H9 (cell line): ENCODE measurements around the gene CBFA2T2. TPM values are rescaled to one million over a fixed set of nuclear protein-coding genes. Genes with fewer than 3 reads are reported as not detected.

ENCODE experiments used
- DNase-seq: peaks from one replicate; pipeline ENCODE4 v3.0.0-alpha.2; 2017
- H2AFZ ChIP-seq: one replicate; pipeline ENCODE4 v1.6.1; 2013; ENCODE audit warnings: mild to moderate bottlenecking, low read length, control low read depth, moderate library complexity
- H2AK5ac ChIP-seq: 2 replicates; pipeline ENCODE4 v1.6.1; 2013; ENCODE audit warnings: low read length, control low read depth, mixed read lengths; ENCODE audit not compliant: insufficient read length
- H2BK120ac ChIP-seq: one replicate; pipeline ENCODE4 v1.6.1; 2013; ENCODE audit warnings: low read depth, mild to moderate bottlenecking, low read length, control low read depth, inconsistent platforms; ENCODE audit not compliant: poor library complexity, severe bottlenecking
- H2BK12ac ChIP-seq: 2 replicates; pipeline ENCODE4 v1.6.1; 2013; ENCODE audit warnings: low read length, control low read depth, mixed read lengths, low read depth; ENCODE audit not compliant: insufficient read length
- H2BK15ac ChIP-seq: 2 replicates; pipeline ENCODE4 v1.6.1; 2013; ENCODE audit warnings: low read depth, low read length, control low read depth
- H2BK20ac ChIP-seq: one replicate; pipeline ENCODE4 v1.6.1; 2013; ENCODE audit warnings: low read depth, mild to moderate bottlenecking, low read length, control low read depth, inconsistent platforms; ENCODE audit not compliant: poor library complexity, severe bottlenecking
- H2BK5ac ChIP-seq: 2 replicates; pipeline ENCODE4 v1.6.1; 2013; ENCODE audit warnings: low read length, control low read depth, mixed read lengths; ENCODE audit not compliant: insufficient read length
- H3K14ac ChIP-seq: 2 replicates; pipeline ENCODE4 v1.6.1; 2013; ENCODE audit warnings: low read length, control low read depth; ENCODE audit not compliant: insufficient read depth
- H3K18ac ChIP-seq: 2 replicates; pipeline ENCODE4 v1.6.1; 2013; ENCODE audit warnings: low read depth, mild to moderate bottlenecking, mixed read lengths, low read length, control low read depth; ENCODE audit not compliant: insufficient read length
- H3K23ac ChIP-seq: 2 replicates; pipeline ENCODE4 v1.6.1; 2013; ENCODE audit warnings: low read length, control low read depth, mixed read lengths, low read depth; ENCODE audit not compliant: insufficient read length
- H3K23me2 ChIP-seq: 2 replicates; pipeline ENCODE4 v1.6.1; 2013; ENCODE audit warnings: low read depth, mild to moderate bottlenecking, mixed read lengths, low read length, control low read depth; ENCODE audit not compliant: insufficient read length, poor library complexity, severe bottlenecking
- H3K27ac ChIP-seq: 2 replicates; pipeline ENCODE4 v1.5.1; 2013; ENCODE audit warnings: low read length, control low read depth, mixed read lengths, low read depth; ENCODE audit not compliant: insufficient read length
- H3K27me3 ChIP-seq: 2 replicates; pipeline ENCODE4 v1.6.1; 2013; ENCODE audit warnings: low read length, control low read depth, inconsistent platforms; ENCODE audit not compliant: insufficient read depth
- H3K4ac ChIP-seq: 2 replicates; pipeline ENCODE4 v1.6.1; 2013; ENCODE audit warnings: low read depth, mild to moderate bottlenecking, control low read depth, inconsistent platforms, low read length, moderate library complexity
- H3K4me1 ChIP-seq: 2 replicates; pipeline ENCODE4 v1.6.1; 2013; ENCODE audit warnings: low read length, control low read depth, inconsistent platforms; ENCODE audit not compliant: insufficient read depth
- H3K4me2 ChIP-seq: 2 replicates; pipeline ENCODE4 v1.6.1; 2013; ENCODE audit warnings: low read length, control low read depth, mixed read lengths; ENCODE audit not compliant: insufficient read length, insufficient read depth
- H3K56ac ChIP-seq: 2 replicates; pipeline ENCODE4 v1.6.1; 2013; ENCODE audit warnings: low read depth, mild to moderate bottlenecking, mixed read lengths, low read length, control low read depth; ENCODE audit not compliant: insufficient read length
- H3K79me1 ChIP-seq: 2 replicates; pipeline ENCODE4 v1.6.1; 2013; ENCODE audit warnings: low read depth, mild to moderate bottlenecking, moderate library complexity, low read length, control low read depth, inconsistent platforms; ENCODE audit not compliant: insufficient read depth, poor library complexity, severe bottlenecking
- H3K79me2 ChIP-seq: 2 replicates; pipeline ENCODE4 v1.6.1; 2013; ENCODE audit warnings: low read length, control low read depth, inconsistent platforms; ENCODE audit not compliant: insufficient read depth
- H3K9ac ChIP-seq: 2 replicates; pipeline ENCODE4 v1.6.1; 2013; ENCODE audit warnings: low read length, control low read depth, mixed read lengths; ENCODE audit not compliant: insufficient read length; ENCODE audit errors: extremely low read depth
- H3K9me3 ChIP-seq: one replicate; pipeline ENCODE4 v1.6.1; 2013; ENCODE audit warnings: low read depth, low read length, inconsistent platforms; ENCODE audit not compliant: control insufficient read depth
- H3T11ph ChIP-seq: one replicate; pipeline ENCODE4 v1.6.1; 2013; ENCODE audit warnings: mild to moderate bottlenecking, low read length, control low read depth, inconsistent platforms
- H4K20me1 ChIP-seq: one replicate; pipeline ENCODE4 v1.6.1; 2013; ENCODE audit not compliant: control insufficient read depth, insufficient read length, insufficient read depth
- H4K5ac ChIP-seq: 2 replicates; pipeline ENCODE4 v1.6.1; 2013; ENCODE audit warnings: low read depth, mild to moderate bottlenecking, mixed read lengths, low read length, control low read depth; ENCODE audit not compliant: insufficient read length
- H4K8ac ChIP-seq: replicated peaks from 2 replicates; pipeline ENCODE4 v1.6.1; 2013; ENCODE audit warnings: low read length, control low read depth, mixed read lengths, low read depth; ENCODE audit not compliant: insufficient read length
- H4K91ac ChIP-seq: 2 replicates; pipeline ENCODE4 v1.6.1; 2013; ENCODE audit warnings: low read depth, mild to moderate bottlenecking, moderate library complexity, mixed read lengths, low read length, control low read depth; ENCODE audit not compliant: insufficient read length
- H3K27ac Mint-ChIP-seq, 3 experiments: 2 replicates in 2 of 3; 3 replicates in 1 of 3; pipeline ENCODE4 v1.8.0; 2020 to 2021; ENCODE audit warnings: mixed read lengths in 3 of 3, mild to moderate bottlenecking in 1 of 3, moderate library complexity in 1 of 3
- H3K27me3 Mint-ChIP-seq: 2 replicates; pipeline ENCODE4 v1.8.0; 2021; ENCODE audit warnings: low read depth, mild to moderate bottlenecking, moderate library complexity, mixed read lengths
- H3K36me3 Mint-ChIP-seq, 3 experiments: 2 replicates in 2 of 3; 3 replicates in 1 of 3; pipeline ENCODE4 v1.8.0; 2020 to 2021; ENCODE audit warnings: low read depth in 3 of 3, mixed read lengths in 3 of 3; ENCODE audit not compliant: insufficient read depth in 1 of 3
- H3K4me1 Mint-ChIP-seq, 2 experiments: 2 replicates each; pipeline ENCODE4 v1.8.0; 2020; ENCODE audit warnings: mixed read lengths in 2 of 2
- H3K4me3 Mint-ChIP-seq, 2 experiments: 2 replicates in 1 of 2; 3 replicates in 1 of 2; pipeline ENCODE4 v1.8.0; 2020 to 2021; ENCODE audit warnings: mild to moderate bottlenecking in 2 of 2, mixed read lengths in 2 of 2, moderate library complexity in 1 of 2
- H3K9me3 Mint-ChIP-seq, 2 experiments: 2 replicates in 1 of 2; 3 replicates in 1 of 2; pipeline ENCODE4 v1.8.0; 2020; ENCODE audit warnings: mild to moderate bottlenecking in 2 of 2, mixed read lengths in 2 of 2, moderate library complexity in 1 of 2
- CTCF ChIP-seq: fragments of 200-600 bp; sonication (generic); conservative IDR thresholded peaks from 3 replicates; pipeline ENCODE4 v1.8.0; 2021; ENCODE audit warnings: antibody characterized with exemption, mild to moderate bottlenecking
- WGBS: extraction: QIAGEN DNeasy Blood & Tissue Kit; methylation state at CpG from one replicate; pipeline ENCODE4 v1.1.7; 2013; ENCODE audit warnings: missing lambda C conversion rate, low lambda C conversion rate, mixed read lengths; ENCODE audit not compliant: insufficient read length; ENCODE audit errors: extremely low coverage; 5-methylcytosine and 5-hydroxymethylcytosine counted together
- total RNA-seq: library from RNA; stranded (reverse); gene quantifications from 2 replicates; pipeline ENCODE4 v1.2.1, GENCODE V29; 2021

The CBFA2T2 gene
- total RNA-seq, 1 experiment from 2014 or later = 11.2 TPM

GRCh38 chr20:33669873-33670640 lies 180.2 kb downstream of the CBFA2T2 start:
- Histone ChIP-seq H2BK15ac (no peak overlapping the region), H3K4ac (no peak overlapping the region), H2BK5ac (no peak overlapping the region), H3K9ac (no peak overlapping the region), H3K27me3 (no peaks in the 10 kb centered on the region), H2BK12ac (no peak overlapping the region), H3K23me2 (peaks cover 21% of the 10 kb centered on the region), H3K14ac (no peak overlapping the region), H3K9me3 (no peaks in the 10 kb centered on the region), H3K79me1 (no peaks in the 10 kb centered on the region), H3T11ph (no peak overlapping the region), H4K8ac (no peak overlapping the region), H2AK5ac (no peak overlapping the region), H2BK20ac (no peak overlapping the region), H3K56ac (no peak overlapping the region), H3K4me1 (peaks cover 4% of the 10 kb centered on the region; the same call in 1 of the 2 replicates), H4K20me1 (no peaks in the 10 kb centered on the region), H4K5ac (no peak overlapping the region), H4K91ac (no peak overlapping the region), H3K79me2 (no peaks in the 10 kb centered on the region), H3K27ac (no peak overlapping the region), H2BK120ac (no peak overlapping the region), H3K18ac (no peak overlapping the region), H2AFZ (no peak overlapping the region), H3K4me2 (no peak overlapping the region), H3K23ac (no peak overlapping the region)
- H3K4me3 Mint-ChIP-seq = no peak overlapping the region; a peak in 1 of 5 replicates
- DNase-seq = no peak
- no peaks in the 10 kb centered on the region; a peak in 1 of 5 replicates for H3K9me3 Mint-ChIP-seq
- H3K36me3 Mint-ChIP-seq = peaks cover 26 to 50% (median 39%) of the 10 kb centered on the region in 3 experiments
- H3K4me1 Mint-ChIP-seq = peaks cover 31 to 33% of the 10 kb centered on the region in 2 experiments
- peaks cover 4% of the 10 kb centered on the region for H3K27me3 Mint-ChIP-seq
- peak overlapping the region in 1 of 3 experiments; percentile 9; a peak in 2 of 7 replicates for H3K27ac Mint-ChIP-seq
- TF ChIP-seq CTCF = no peak
- no CpG with 5 or more reads among the region's 13 CpGs for WGBS
